ENCODE data around the gene PXDC1. TPM values are rescaled to one million over a fixed set of nuclear protein-coding genes. Genes with fewer than 3 reads are reported as not detected.

PXDC1 gene
- total RNA-seq, 1 donor from 2014 or later: 64.5 TPM

- DNase-seq (ENCODE audit: low read depth) (no peak), FAIRE-seq (no peak)
- Histone ChIP-seq H3K4me3 (ENCODE audit: low read depth, low read length) (no peak overlapping the region), H3K36me3 (ENCODE audit: control insufficient read depth, insufficient read depth, low read length) (peaks cover 2% of the 10 kb centered on the region), H3K27me3 (ENCODE audit: control insufficient read depth, insufficient read depth, low read length) (no peaks in the 10 kb centered on the region)
- TF ChIP-seq CTCF (IDR thresholded peaks at IDR 0.05; ENCODE audit: insufficient read depth, low read length, severe bottlenecking): no peak
These were observed 41.1 kb downstream of the PXDC1 start for GRCh38 chr6:3710403-3710802.

- DNase-seq (ENCODE audit: low read depth): no peak
- Histone ChIP-seq H3K4me3 (ENCODE audit: low read depth, low read length) (no peak overlapping the region), H3K36me3 (ENCODE audit: control insufficient read depth, insufficient read depth, low read length) (peaks cover 2% of the 10 kb centered on the region), H3K27me3 (ENCODE audit: control insufficient read depth, insufficient read depth, low read length) (no peaks in the 10 kb centered on the region)
- TF ChIP-seq CTCF (IDR thresholded peaks at IDR 0.05; ENCODE audit: insufficient read depth, low read length, severe bottlenecking): no peak
- FAIRE-seq: no peak
These were observed 43.0 kb downstream of the PXDC1 start for GRCh38 chr6:3708540-3708939.

GRCh38 chr6:3707751-3708412, 43.6 kb downstream of the PXDC1 start:
- no peak for TF ChIP-seq CTCF (IDR thresholded peaks at IDR 0.05; ENCODE audit: insufficient read depth, low read length, severe bottlenecking)
- FAIRE-seq: no peak
- DNase-seq (ENCODE audit: low read depth): no peak
- Histone ChIP-seq H3K27me3 (ENCODE audit: control insufficient read depth, insufficient read depth, low read length) (no peaks in the 10 kb centered on the region), H3K36me3 (ENCODE audit: control insufficient read depth, insufficient read depth, low read length) (peaks cover 2% of the 10 kb centered on the region), H3K4me3 (ENCODE audit: low read depth, low read length) (no peak overlapping the region)

- Histone ChIP-seq H3K36me3 (ENCODE audit: control insufficient read depth, insufficient read depth, low read length) (no peaks in the 10 kb centered on the region), H3K4me3 (ENCODE audit: low read depth, low read length) (no peak overlapping the region), H3K27me3 (ENCODE audit: control insufficient read depth, insufficient read depth, low read length) (no peaks in the 10 kb centered on the region)
- FAIRE-seq: no peak
- peak; percentile 81 for DNase-seq (ENCODE audit: low read depth)
- no peak for TF ChIP-seq CTCF (IDR thresholded peaks at IDR 0.05; ENCODE audit: insufficient read depth, low read length, severe bottlenecking)
These were observed 44.5 kb downstream of the PXDC1 start for GRCh38 chr6:3707024-3707423.

GRCh38 chr6:3706547-3706946, 45.0 kb downstream of the PXDC1 start:
- Histone ChIP-seq H3K4me3 (ENCODE audit: low read depth, low read length) (no peak overlapping the region), H3K27me3 (ENCODE audit: control insufficient read depth, insufficient read depth, low read length) (no peaks in the 10 kb centered on the region), H3K36me3 (ENCODE audit: control insufficient read depth, insufficient read depth, low read length) (no peaks in the 10 kb centered on the region)
- FAIRE-seq (no peak), DNase-seq (ENCODE audit: low read depth) (no peak)
- TF ChIP-seq CTCF (IDR thresholded peaks at IDR 0.05; ENCODE audit: insufficient read depth, low read length, severe bottlenecking): no peak

- FAIRE-seq: no peak
These were observed 49.9 kb downstream of the PXDC1 start for GRCh38 chr6:3701631-3702030.

More at GRCh38 chr6:3701631-3702030, 49.9 kb downstream of the PXDC1 start:
- no peak for TF ChIP-seq CTCF (IDR thresholded peaks at IDR 0.05; ENCODE audit: insufficient read depth, low read length, severe bottlenecking)
- DNase-seq (ENCODE audit: low read depth): no peak
- no peaks in the 10 kb centered on the region for H3K27me3 ChIP-seq (ENCODE audit: control insufficient read depth, insufficient read depth, low read length)
- no peaks in the 10 kb centered on the region for H3K36me3 ChIP-seq (ENCODE audit: control insufficient read depth, insufficient read depth, low read length)
- no peak overlapping the region for H3K4me3 ChIP-seq (ENCODE audit: low read depth, low read length)
